Endodermal cell (in vitro differentiated cells): Measurements from ENCODE around the gene PLEKHM2. TPM values are rescaled to one million over a fixed set of nuclear protein-coding genes. Genes with fewer than 3 reads are reported as not detected.

Experiments used
- DNase-seq: peaks from one replicate; pipeline ENCODE4 v3.0.0-alpha.2; 2017
- H3K27ac ChIP-seq: 2 replicates; pipeline ENCODE4 v1.5.1; 2013; ENCODE audit warnings: mild to moderate bottlenecking, low read depth, low read length, moderate library complexity
- H3K27me3 ChIP-seq: 2 replicates; pipeline ENCODE4 v1.6.1; 2013; ENCODE audit warnings: mild to moderate bottlenecking, low read length, moderate library complexity; ENCODE audit not compliant: insufficient read depth, control insufficient read depth, poor library complexity, severe bottlenecking
- H3K36me3 ChIP-seq: 2 replicates; pipeline ENCODE4 v1.7.0; 2013; ENCODE audit warnings: mild to moderate bottlenecking, low read length, moderate library complexity; ENCODE audit not compliant: control insufficient read depth, insufficient read depth
- H3K4me1 ChIP-seq: one replicate; pipeline ENCODE4 v1.7.0; 2013; ENCODE audit warnings: low read length; ENCODE audit not compliant: control insufficient read depth, insufficient read depth
- H3K4me3 ChIP-seq: 2 replicates; pipeline ENCODE4 v1.5.1; 2013; ENCODE audit warnings: mild to moderate bottlenecking, low read length, moderate library complexity
- H3K9ac ChIP-seq: 2 replicates; pipeline ENCODE4 v1.6.1; 2013; ENCODE audit warnings: mild to moderate bottlenecking, low read length, moderate library complexity; ENCODE audit not compliant: poor library complexity, severe bottlenecking; ENCODE audit errors: extremely low read depth
- H3K9me3 ChIP-seq: 2 replicates; pipeline ENCODE4 v1.6.1; 2013; ENCODE audit warnings: mild to moderate bottlenecking, low read length, moderate library complexity; ENCODE audit not compliant: control insufficient read depth
- H3K27ac Mint-ChIP-seq: 2 replicates; pipeline ENCODE4 v1.8.0; 2020; ENCODE audit warnings: mixed read lengths
- H3K27me3 Mint-ChIP-seq: 2 replicates; pipeline ENCODE4 v1.8.0; 2021; ENCODE audit warnings: mild to moderate bottlenecking, mixed read lengths; ENCODE audit not compliant: insufficient read depth
- H3K36me3 Mint-ChIP-seq: 2 replicates; pipeline ENCODE4 v1.8.0; 2020; ENCODE audit warnings: low read depth, mixed read lengths
- H3K4me1 Mint-ChIP-seq: 2 replicates; pipeline ENCODE4 v1.8.0; 2020; ENCODE audit warnings: mixed read lengths
- H3K4me3 Mint-ChIP-seq: 2 replicates; pipeline ENCODE4 v1.8.0; 2020; ENCODE audit warnings: mild to moderate bottlenecking, moderate library complexity, mixed read lengths
- H3K9me3 Mint-ChIP-seq: 2 replicates; pipeline ENCODE4 v1.8.0; 2020; ENCODE audit warnings: mild to moderate bottlenecking, mixed read lengths
- WGBS, 2 experiments: methylation state at CpG; one replicate each; pipeline versions ENCODE4 v1.1.5 to v1.1.7; 2013; ENCODE audit warnings: missing lambda C conversion rate in 2 of 2, mixed read lengths in 1 of 2; ENCODE audit not compliant: insufficient coverage in 1 of 2, insufficient read length in 1 of 2; 5-methylcytosine and 5-hydroxymethylcytosine counted together
- total RNA-seq, 2 donors: library from RNA; stranded (reverse); fragmentation: NEBNext Ultra II Directional in 1 of 2; extraction: Animal tissue kit (Norgen Biotek cat#: 25700) in 1 of 2; gene quantifications; 2 replicates in 1 of 2; 3 replicates in 1 of 2; pipeline ENCODE4 v1.2.1, GENCODE V29; 2021
- TF ChIP-seq, protein P1 (sequence below): fragments of 200-600 bp; sonication (generic); conservative IDR thresholded peaks from 2 replicates; pipeline ENCODE4 v1.5.0; 2021; ENCODE audit warnings: antibody characterized with exemption, mild to moderate bottlenecking

The PLEKHM2 gene
- total RNA-seq, 2 donors from 2014 or later, result 46.9 to 50.4 TPM

DNA sequence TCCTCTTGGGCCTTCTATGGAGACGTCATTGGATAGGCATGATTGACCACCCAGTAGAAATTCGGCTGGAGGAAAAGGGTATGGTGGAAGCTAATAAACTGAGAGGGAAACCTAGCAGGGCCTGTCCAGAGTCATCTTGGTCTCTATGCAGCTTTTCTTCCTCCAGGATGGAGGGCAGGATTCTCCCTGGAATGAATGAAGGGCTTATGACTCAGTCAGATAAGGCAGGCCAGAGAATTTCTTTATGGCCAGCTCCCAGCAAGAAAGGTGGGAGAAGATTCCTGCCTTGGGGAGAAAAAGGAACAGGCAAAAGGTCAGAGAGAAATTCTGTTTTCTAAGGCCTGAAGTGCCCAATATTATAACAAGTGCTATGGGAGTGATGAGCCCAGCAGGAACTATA is 91.6 kb downstream of the PLEKHM2 start:
- Histone ChIP-seq H3K27ac (no peak overlapping the region), H3K4me1 (no peaks in the 10 kb centered on the region), H3K9me3 (no peaks in the 10 kb centered on the region), H3K9ac (no peak overlapping the region), H3K36me3 (peaks cover 86% of the 10 kb centered on the region), H3K27me3 (no peaks in the 10 kb centered on the region), H3K4me3 (no peak overlapping the region)
- 97% methylated on average over 2 of the region's 2 CpGs; no CpG with 5 or more reads in 1 of the 2 experiments for WGBS, 2 experiments
- no peak for DNase-seq
- Mint-ChIP-seq H3K9me3 (no peaks in the 10 kb centered on the region), H3K27me3 (no peaks in the 10 kb centered on the region), H3K4me1 (peaks cover 3% of the 10 kb centered on the region), H3K4me3 (no peak overlapping the region), H3K36me3 (peaks cover 73% of the 10 kb centered on the region), H3K27ac (no peak overlapping the region)
- TF ChIP-seq, protein P1, sequence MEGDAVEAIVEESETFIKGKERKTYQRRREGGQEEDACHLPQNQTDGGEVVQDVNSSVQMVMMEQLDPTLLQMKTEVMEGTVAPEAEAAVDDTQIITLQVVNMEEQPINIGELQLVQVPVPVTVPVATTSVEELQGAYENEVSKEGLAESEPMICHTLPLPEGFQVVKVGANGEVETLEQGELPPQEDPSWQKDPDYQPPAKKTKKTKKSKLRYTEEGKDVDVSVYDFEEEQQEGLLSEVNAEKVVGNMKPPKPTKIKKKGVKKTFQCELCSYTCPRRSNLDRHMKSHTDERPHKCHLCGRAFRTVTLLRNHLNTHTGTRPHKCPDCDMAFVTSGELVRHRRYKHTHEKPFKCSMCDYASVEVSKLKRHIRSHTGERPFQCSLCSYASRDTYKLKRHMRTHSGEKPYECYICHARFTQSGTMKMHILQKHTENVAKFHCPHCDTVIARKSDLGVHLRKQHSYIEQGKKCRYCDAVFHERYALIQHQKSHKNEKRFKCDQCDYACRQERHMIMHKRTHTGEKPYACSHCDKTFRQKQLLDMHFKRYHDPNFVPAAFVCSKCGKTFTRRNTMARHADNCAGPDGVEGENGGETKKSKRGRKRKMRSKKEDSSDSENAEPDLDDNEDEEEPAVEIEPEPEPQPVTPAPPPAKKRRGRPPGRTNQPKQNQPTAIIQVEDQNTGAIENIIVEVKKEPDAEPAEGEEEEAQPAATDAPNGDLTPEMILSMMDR, result no peak

GRCh38 chr1:15777909-15778707 is 94.0 kb downstream of the PLEKHM2 start:
- peaks cover 73% of the 10 kb centered on the region for H3K36me3 Mint-ChIP-seq
- 98% methylated on average over 5 of the region's 7 CpGs; no CpG with 5 or more reads in 1 of the 2 experiments for WGBS, 2 experiments
- peaks cover 2% of the 10 kb centered on the region for H3K9me3 Mint-ChIP-seq

More at GRCh38 chr1:15777909-15778707, 94.0 kb downstream of the PLEKHM2 start:
- DNase-seq, result no peak
- Mint-ChIP-seq H3K4me1 (peaks cover 3% of the 10 kb centered on the region), H3K27ac (no peak overlapping the region), H3K4me3 (no peak overlapping the region), H3K27me3 (no peaks in the 10 kb centered on the region)
- H3K27me3 ChIP-seq, result no peaks in the 10 kb centered on the region
- peaks cover 87% of the 10 kb centered on the region for H3K36me3 ChIP-seq
- no peak overlapping the region for H3K9ac ChIP-seq
- H3K4me1 ChIP-seq, result no peaks in the 10 kb centered on the region
- no peak overlapping the region for H3K27ac ChIP-seq
- H3K4me3 ChIP-seq, result no peak overlapping the region
- no peaks in the 10 kb centered on the region for H3K9me3 ChIP-seq
- TF ChIP-seq, protein P1, result no peak

Other genes starting within 250 kb of the PLEKHM2 start
- not detected for gene CTRC, start 245.9 kb upstream of the PLEKHM2 start, total RNA-seq
- gene CELA2A, start 227.6 kb upstream of the PLEKHM2 start, total RNA-seq, result not detected
- gene CELA2B, start 208.2 kb upstream of the PLEKHM2 start, total RNA-seq, result not detected
- gene CASP9, start 160.1 kb upstream of the PLEKHM2 start, total RNA-seq, result 10 to 100 TPM; 15.5 to 16.1 TPM
- 10 to 100 TPM; 23.1 to 31.6 TPM for gene DNAJC16, start 157.5 kb upstream of the PLEKHM2 start, total RNA-seq
- gene AGMAT, start 99.3 kb upstream of the PLEKHM2 start, total RNA-seq, result 1 to 10 TPM; 3.8 to 4.4 TPM
- gene DDI2, start 66.9 kb upstream of the PLEKHM2 start, total RNA-seq, result 10 to 100 TPM; 36.0 to 37.6 TPM
- gene SLC25A34, start 51.9 kb downstream of the PLEKHM2 start, total RNA-seq, result 1 to 10 TPM; 1.8 to 3.5 TPM
- 1 to 10 TPM in 1 of 2 donors, under 1 TPM in 1; 0.46 to 3.2 TPM for gene TMEM82, start 58.2 kb downstream of the PLEKHM2 start, total RNA-seq
- 10 to 100 TPM; 58.4 to 60.6 TPM for gene FBLIM1, start 74.5 kb downstream of the PLEKHM2 start, total RNA-seq
- 1 to 10 TPM; 1.6 to 3.7 TPM for gene UQCRHL, start 123.3 kb downstream of the PLEKHM2 start, total RNA-seq
- 10 to 100 TPM; 61.5 to 71.9 TPM for gene SPEN, start 163.4 kb downstream of the PLEKHM2 start, total RNA-seq